CD4-positive, alpha-beta T cell (primary cell): ENCODE results near the gene ZRANB3. TPM values are rescaled to one million over a fixed set of nuclear protein-coding genes. Genes with fewer than 3 reads are reported as not detected.

Source experiments
- ATAC-seq: fragments of 200-7000 bp; cut with Tn5 transposase; one replicate; pipeline ENCODE4 v1.10.0; 2022; ENCODE audit warnings: mild to moderate bottlenecking; ENCODE audit not compliant: poor library complexity
- CTCF ChIA-PET: fragments of 350-600 bp; sonication (Branson Sonifier 250); formaldehyde crosslinking; loops from one replicate; lab custom pipeline; 2021; ENCODE audit warnings: antibody characterized with exemption, inconsistent platforms; lab: Charles Lee
- POLR2A ChIA-PET: fragments of 350-600 bp; sonication (Branson Sonifier 250); formaldehyde crosslinking; loops from one replicate; lab custom pipeline; 2021; ENCODE audit warnings: antibody characterized with exemption, inconsistent platforms; lab: Charles Lee
- DNase-seq, 14 experiments: peaks; one replicate each; pipeline ENCODE4 v3.0.0-alpha.2; 2013 to 2020; ENCODE audit warnings: mixed read lengths in 2 of 14
- H3K27ac ChIP-seq, 2 donors: one replicate each; pipeline versions ENCODE4 v1.5.1 to v1.7.0; 2013; ENCODE audit warnings: low read length in 2 of 2, low read depth in 1 of 2, mild to moderate bottlenecking in 1 of 2
- H3K27me3 ChIP-seq, 2 experiments: 1 replicate in 1 of 2; 2 replicates in 1 of 2; pipeline versions ENCODE4 v1.6.1 to v1.7.0; 2013; ENCODE audit warnings: low read length in 2 of 2, control low read depth in 1 of 2, mild to moderate bottlenecking in 1 of 2, moderate library complexity in 1 of 2; ENCODE audit not compliant: insufficient read depth in 2 of 2, control insufficient read depth in 1 of 2
- H3K36me3 ChIP-seq: one replicate; pipeline ENCODE4 v1.6.1; 2013; ENCODE audit warnings: low read length, control low read depth; ENCODE audit not compliant: insufficient read depth
- H3K4me1 ChIP-seq: one replicate; pipeline ENCODE4 v1.6.1; 2013; ENCODE audit warnings: low read length, control low read depth; ENCODE audit not compliant: insufficient read depth
- H3K4me3 ChIP-seq: one replicate; pipeline ENCODE4 v1.5.1; 2013; ENCODE audit warnings: mild to moderate bottlenecking, low read length, moderate library complexity
- H3K9me3 ChIP-seq, 2 experiments: 1 replicate in 1 of 2; 2 replicates in 1 of 2; pipeline versions ENCODE4 v1.6.1 to v1.7.0; 2013; ENCODE audit warnings: low read length in 2 of 2, mild to moderate bottlenecking in 2 of 2, control low read depth in 1 of 2, moderate library complexity in 1 of 2; ENCODE audit not compliant: control insufficient read depth in 1 of 2, insufficient read depth in 1 of 2
- H3K27ac Mint-ChIP-seq: one replicate; pipeline ENCODE4 v1.8.0; 2020; ENCODE audit warnings: mixed read lengths
- H3K27me3 Mint-ChIP-seq: one replicate; pipeline ENCODE4 v1.8.0; 2021; ENCODE audit warnings: mixed read lengths
- H3K36me3 Mint-ChIP-seq: one replicate; pipeline ENCODE4 v1.8.0; 2021; ENCODE audit warnings: low read depth, mixed read lengths
- H3K4me1 Mint-ChIP-seq: one replicate; pipeline ENCODE4 v1.8.0; 2021; ENCODE audit warnings: low read depth, mixed read lengths
- H3K4me3 Mint-ChIP-seq: one replicate; pipeline ENCODE4 v1.8.0; 2020; ENCODE audit warnings: mild to moderate bottlenecking, mixed read lengths
- H3K9me3 Mint-ChIP-seq: one replicate; pipeline ENCODE4 v1.8.0; 2020; ENCODE audit warnings: mixed read lengths
- CTCF ChIP-seq: fragments of 200-600 bp; IDR thresholded peaks from one replicate; pipeline ENCODE4 v1.8.0; 2022; ENCODE audit warnings: antibody characterized with exemption, mild to moderate bottlenecking
- intact Hi-C, 2 experiments: fragments of 100-400 bp; cut with DNase I in 1 of 2; cut with micrococcal nuclease in 1 of 2; formaldehyde crosslinking; loops; one replicate each; pipeline versions ENCODE4 v1.15.1 to v1.9.0; 2023 to 2025; cut with DNase I, micrococcal nuclease
- total RNA-seq, 174 experiments: library from RNA in 2 of 174; stranded (reverse) in 2 of 174; gene quantifications; one replicate each; pipeline ENCODE4 v1.2.3 and lab custom pipeline; 2021 to 2026

Gene ZRANB3
- total RNA-seq, 2 experiments from 2014 or later, result 3.9 to 4.2 TPM

- CTCF ChIA-PET, result no interaction called here
- no peaks in the 10 kb centered on the region for H3K36me3 ChIP-seq
- H3K4me3 Mint-ChIP-seq, result no peak overlapping the region
- intact Hi-C loops, result no loop called here
- no peaks in the 10 kb centered on the region for H3K27me3 Mint-ChIP-seq
- no peak for TF ChIP-seq CTCF
- no peak overlapping the region for H3K27ac Mint-ChIP-seq
- no peak overlapping the region for H3K4me3 ChIP-seq
- ATAC-seq (no peak), DNase-seq (no peak)
- peaks cover 51% of the 10 kb centered on the region for H3K36me3 Mint-ChIP-seq
- peaks cover 9% of the 10 kb centered on the region for H3K9me3 Mint-ChIP-seq
- peaks cover 4 to 12% of the 10 kb centered on the region in 2 experiments for H3K9me3 ChIP-seq
- H3K27me3 ChIP-seq, result no peaks in the 10 kb centered on the region
- no peak overlapping the region for H3K27ac ChIP-seq
- POLR2A ChIA-PET, result no interaction called here
- H3K4me1 Mint-ChIP-seq, result no peaks in the 10 kb centered on the region
- no peaks in the 10 kb centered on the region for H3K4me1 ChIP-seq
Observed at GRCh38 chr2:135494917-135495316, 36.1 kb downstream of the ZRANB3 start.

GRCh38 chr2:135494503-135494902 lies 36.5 kb downstream of the ZRANB3 start:
- H3K36me3 ChIP-seq, result no peaks in the 10 kb centered on the region
- Mint-ChIP-seq H3K36me3 (peaks cover 51% of the 10 kb centered on the region), H3K4me3 (no peak overlapping the region), H3K4me1 (no peaks in the 10 kb centered on the region), H3K9me3 (peaks cover 7% of the 10 kb centered on the region), H3K27ac (no peak overlapping the region), H3K27me3 (no peaks in the 10 kb centered on the region)
- POLR2A ChIA-PET, result no interaction called here
- no peak for TF ChIP-seq CTCF
- no peaks in the 10 kb centered on the region for H3K27me3 ChIP-seq
- intact Hi-C loops, result no loop called here
- peaks cover 4 to 9% of the 10 kb centered on the region in 2 experiments for H3K9me3 ChIP-seq
- DNase-seq (no peak), ATAC-seq (no peak)
- CTCF ChIA-PET, result no interaction called here
- H3K27ac ChIP-seq, result no peak overlapping the region
- H3K4me3 ChIP-seq, result no peak overlapping the region
- H3K4me1 ChIP-seq, result no peaks in the 10 kb centered on the region

GRCh38 chr2:135490376-135490775 lies 40.6 kb downstream of the ZRANB3 start:
- H3K4me3 ChIP-seq, result no peak overlapping the region
- no peaks in the 10 kb centered on the region for H3K4me1 ChIP-seq
- H3K4me3 Mint-ChIP-seq, result no peak overlapping the region
- ATAC-seq, result no peak
- DNase-seq, result no peak
- no peak for TF ChIP-seq CTCF
- H3K36me3 ChIP-seq, result no peaks in the 10 kb centered on the region
- no peaks in the 10 kb centered on the region for H3K27me3 Mint-ChIP-seq
- peaks cover 56% of the 10 kb centered on the region for H3K36me3 Mint-ChIP-seq
- ChIA-PET POLR2A (no interaction called here), CTCF (no interaction called here)
- H3K9me3 Mint-ChIP-seq, result peaks cover 3% of the 10 kb centered on the region
- no peaks in the 10 kb centered on the region for H3K9me3 ChIP-seq
- H3K4me1 Mint-ChIP-seq, result no peaks in the 10 kb centered on the region
- H3K27ac ChIP-seq, result no peak overlapping the region
- no peaks in the 10 kb centered on the region for H3K27me3 ChIP-seq
- intact Hi-C loops, result no loop called here
- H3K27ac Mint-ChIP-seq, result no peak overlapping the region
